ENCODE measurements around the gene RBM43.
"Not testable (repeated sequence)": the region's sequence is repeated elsewhere in the genome, so short reads cannot be mapped to it uniquely, and the experiment has no call there.

Gene RBM43

GRCh38 chr2:151261231-151261976 is at the start of gene RBM43:
RBM43 (minus strand) TSS chr2:151261863; CDS start chr2:151261727, 136 bp downstream.
- peak; percentile 91 for DNase-seq

GRCh38 chr2:151310313-151310712 is 48.6 kb upstream of the RBM43 start:
- not testable (repeated sequence) for DNase-seq

- peak; percentile 96 for DNase-seq
These were observed 45.0 kb upstream of the RBM43 start for GRCh38 chr2:151306621-151307020.

GRCh38 chr2:151305129-151305691 is 43.5 kb upstream of the RBM43 start:
- DNase-seq, result no peak

- peak; percentile 96 for DNase-seq
These were observed 41.2 kb upstream of the RBM43 start for GRCh38 chr2:151302879-151303278.

GRCh38 chr2:151302404-151302803 is 40.7 kb upstream of the RBM43 start:
- peak; percentile 61 for DNase-seq

GRCh38 chr2:151299920-151300539 is 38.4 kb upstream of the RBM43 start:
- DNase-seq, result peak; percentile 54

GRCh38 chr2:151297882-151298281 is 36.2 kb upstream of the RBM43 start:
- DNase-seq, result no peak

GRCh38 chr2:151295926-151296325 is 34.3 kb upstream of the RBM43 start:
- DNase-seq, result not testable (repeated sequence)

GRCh38 chr2:151292546-151292945 is 30.9 kb upstream of the RBM43 start:
- DNase-seq, result no peak

- DNase-seq, result no peak
These were observed 30.5 kb upstream of the RBM43 start for GRCh38 chr2:151292141-151292540.

GRCh38 chr2:151291224-151291623 is 29.6 kb upstream of the RBM43 start:
- no peak for DNase-seq

GRCh38 chr2:151289972-151290866 is 28.6 kb upstream of the RBM43 start:
- DNase-seq, result no peak

GRCh38 chr2:151287513-151288250 is 26.0 kb upstream of the RBM43 start:
- no peak for DNase-seq

GRCh38 chr2:151282401-151282800 is 20.7 kb upstream of the RBM43 start:
- DNase-seq, result no peak

- DNase-seq, result peak; percentile 57
These were observed 18.6 kb upstream of the RBM43 start for GRCh38 chr2:151280271-151280670.

- DNase-seq, result no peak
These were observed 16.8 kb upstream of the RBM43 start for GRCh38 chr2:151278487-151278886.

- no peak for DNase-seq
These were observed 15.4 kb upstream of the RBM43 start for GRCh38 chr2:151277067-151277466.

- no peak for DNase-seq
These were observed 13.6 kb upstream of the RBM43 start for GRCh38 chr2:151275291-151275690.

GRCh38 chr2:151271824-151272223 is 10.2 kb upstream of the RBM43 start:
- DNase-seq, result no peak

GRCh38 chr2:151269798-151270568 is 8.3 kb upstream of the RBM43 start:
- DNase-seq, result no peak

GRCh38 chr2:151268085-151268484 is 6.4 kb upstream of the RBM43 start:
- DNase-seq, result no peak

Measured in fibroblast of upper back skin (primary cell).